ENCODE data around the gene RFX2.
"Not testable (repeated sequence)": the region's sequence is repeated elsewhere in the genome, so short reads cannot be mapped to it uniquely, and the experiment has no call there.

RFX2 gene

DNA sequence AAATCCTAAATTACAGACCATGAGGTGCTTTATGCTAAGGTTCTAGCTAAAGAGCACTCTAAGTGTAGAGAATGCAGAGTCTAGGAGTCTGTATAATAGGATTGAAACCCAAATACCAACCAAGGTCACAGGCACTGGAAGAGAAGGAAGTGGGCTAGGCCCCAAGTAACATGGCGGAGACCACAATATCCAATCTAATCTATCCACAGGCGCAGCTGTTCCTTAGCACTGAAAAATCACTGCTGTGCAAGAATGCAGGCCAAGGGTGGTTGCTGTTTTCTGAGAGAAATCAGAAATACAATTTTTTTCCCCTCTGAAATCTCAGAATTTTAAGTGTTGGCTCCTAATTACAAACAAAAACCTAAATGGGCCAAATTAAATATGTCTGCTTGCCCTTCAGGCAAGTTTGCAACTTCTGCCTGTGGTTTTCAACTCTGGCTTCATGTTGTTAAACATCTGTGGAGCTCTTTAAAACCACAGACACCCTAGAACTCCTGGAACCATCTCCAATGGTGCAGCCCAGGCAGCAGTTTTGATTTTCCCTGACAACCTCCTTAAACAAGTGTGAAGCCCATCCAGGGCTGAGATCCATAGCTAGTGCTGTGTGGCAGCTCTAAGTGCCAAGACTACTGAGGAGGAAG lies 138.5 kb downstream of the RFX2 start:
- no peak for DNase-seq (ENCODE audit: low read depth)

DNA sequence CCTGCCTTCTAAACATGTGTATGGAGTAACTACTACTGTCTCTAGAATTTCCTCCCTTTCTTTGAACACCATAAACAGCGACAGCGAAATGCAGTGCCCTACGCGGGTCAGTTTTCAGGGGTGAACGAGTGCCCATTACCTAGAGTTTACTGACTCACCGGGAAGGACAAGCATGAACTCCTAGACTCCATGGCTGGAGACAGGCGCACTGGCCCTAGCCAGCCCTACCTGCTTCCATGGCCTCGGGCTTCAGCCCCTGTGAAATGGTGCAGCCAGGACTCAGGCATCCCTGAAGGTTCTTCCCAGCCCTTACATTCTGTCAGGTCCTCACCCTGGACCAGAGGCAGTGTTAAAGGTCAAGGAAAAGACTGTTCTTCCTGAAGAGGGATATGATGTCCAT lies 140.8 kb downstream of the RFX2 start:
- DNase-seq (ENCODE audit: low read depth), result no peak

DNA sequence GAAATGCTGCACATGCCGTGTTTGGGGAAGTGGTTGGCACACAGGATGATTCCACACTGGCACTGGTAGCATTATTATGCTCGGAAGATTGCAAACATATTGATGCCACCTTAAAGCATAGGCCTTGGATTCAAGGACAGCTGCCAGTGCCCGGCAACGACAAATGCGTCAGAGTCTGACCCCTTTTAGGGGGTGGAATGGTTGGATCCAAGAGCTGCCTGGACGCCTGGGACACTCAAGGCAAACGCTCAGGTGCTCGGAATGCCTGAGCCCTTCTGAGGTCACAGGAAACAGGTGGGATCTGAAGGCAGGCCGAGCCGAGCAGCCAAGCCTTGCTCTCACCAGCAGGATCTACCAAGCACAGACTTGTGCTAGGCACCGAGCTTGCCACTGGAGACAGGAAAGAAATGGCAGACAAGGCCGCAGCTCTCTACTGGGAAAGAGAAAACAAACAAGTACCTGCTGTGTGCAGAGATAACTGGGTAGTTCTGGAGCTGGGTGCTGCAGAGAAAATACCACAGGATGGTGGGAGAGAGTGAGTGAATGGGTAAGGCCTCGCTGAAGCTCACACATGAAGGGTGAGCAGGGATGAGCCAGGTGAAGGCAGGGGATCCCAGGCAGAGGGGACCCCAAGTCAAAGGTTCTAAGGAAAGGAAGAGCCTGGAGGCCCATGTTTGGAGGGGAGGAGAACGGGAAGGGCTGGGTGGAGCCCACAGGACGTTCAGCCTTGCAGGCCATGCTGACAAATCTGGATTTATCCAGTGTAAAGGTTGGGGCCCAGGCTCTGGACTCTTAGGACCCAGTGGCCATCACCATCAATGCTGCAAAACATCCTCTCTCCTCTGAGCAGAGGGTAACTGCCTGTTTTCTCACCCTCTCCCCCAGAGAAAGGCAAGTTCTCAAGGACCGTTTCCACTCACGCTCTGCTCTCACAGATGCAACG lies 141.6 kb downstream of the RFX2 start:
- DNase-seq (ENCODE audit: low read depth), result no peak

DNA sequence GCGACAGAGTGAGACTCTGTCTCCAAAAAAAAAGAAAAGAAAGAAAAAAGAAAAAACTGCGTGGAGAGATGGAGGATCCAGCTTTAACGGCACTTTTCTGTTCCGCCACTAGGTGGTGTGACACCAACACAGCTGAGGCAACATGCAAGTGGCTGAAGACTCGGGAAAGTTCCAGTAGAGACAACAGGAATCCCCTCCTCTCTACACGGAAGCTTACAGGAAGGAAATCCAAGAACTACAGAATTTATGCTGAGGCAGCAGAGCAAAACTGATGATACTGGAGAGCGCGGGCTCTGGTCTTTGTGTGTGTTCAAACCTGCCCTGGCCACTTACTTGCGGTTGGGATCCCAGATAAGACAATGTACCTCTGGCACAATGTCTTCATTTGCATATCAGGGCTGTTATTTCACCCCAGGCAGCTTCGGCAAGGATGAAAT lies 142.3 kb downstream of the RFX2 start:
- no peak for DNase-seq (ENCODE audit: low read depth)

DNA sequence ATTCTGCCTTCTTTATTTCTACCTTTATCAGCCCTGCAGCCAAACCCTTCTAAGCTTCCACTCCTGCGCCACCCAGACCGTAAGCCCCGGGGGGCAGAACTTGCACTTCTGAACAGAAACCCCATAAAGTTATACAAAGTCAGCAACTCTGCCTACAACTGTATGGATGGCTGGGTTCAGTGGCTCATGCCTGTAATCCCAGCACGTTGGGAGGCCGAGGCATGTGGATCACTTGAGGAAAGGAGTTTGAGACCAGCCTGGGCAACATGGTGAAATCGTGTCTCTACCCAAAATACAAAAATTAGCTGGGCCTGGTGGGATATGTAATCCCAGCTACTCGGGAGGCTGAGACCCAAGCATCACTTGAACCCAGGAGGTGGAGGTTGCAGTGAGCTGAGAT lies 142.7 kb downstream of the RFX2 start:
- DNase-seq (ENCODE audit: low read depth), result no peak

GRCh38 chr19:5966941-5967340 lies 143.4 kb downstream of the RFX2 start:
- no peak for DNase-seq (ENCODE audit: low read depth)

DNA sequence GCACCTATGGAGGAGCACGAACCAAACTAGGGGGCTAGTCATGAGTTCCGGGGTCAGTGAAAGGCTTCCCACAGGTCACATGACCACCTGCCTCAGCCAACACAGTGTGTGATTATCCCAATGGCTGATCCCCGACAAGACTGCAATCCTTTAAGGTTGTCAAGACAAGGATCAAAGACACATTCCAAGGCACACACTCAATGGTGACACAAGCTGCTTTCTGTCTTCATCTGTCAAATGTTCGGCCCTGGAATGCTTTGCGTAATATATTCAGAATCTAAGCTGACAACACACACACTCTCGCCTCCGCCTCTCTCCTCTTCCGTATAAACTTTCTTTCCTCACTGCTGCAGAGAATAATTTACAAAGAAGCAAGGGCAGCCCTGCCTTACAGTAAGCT lies 144.1 kb downstream of the RFX2 start:
- DNase-seq (ENCODE audit: low read depth), result no peak

DNA sequence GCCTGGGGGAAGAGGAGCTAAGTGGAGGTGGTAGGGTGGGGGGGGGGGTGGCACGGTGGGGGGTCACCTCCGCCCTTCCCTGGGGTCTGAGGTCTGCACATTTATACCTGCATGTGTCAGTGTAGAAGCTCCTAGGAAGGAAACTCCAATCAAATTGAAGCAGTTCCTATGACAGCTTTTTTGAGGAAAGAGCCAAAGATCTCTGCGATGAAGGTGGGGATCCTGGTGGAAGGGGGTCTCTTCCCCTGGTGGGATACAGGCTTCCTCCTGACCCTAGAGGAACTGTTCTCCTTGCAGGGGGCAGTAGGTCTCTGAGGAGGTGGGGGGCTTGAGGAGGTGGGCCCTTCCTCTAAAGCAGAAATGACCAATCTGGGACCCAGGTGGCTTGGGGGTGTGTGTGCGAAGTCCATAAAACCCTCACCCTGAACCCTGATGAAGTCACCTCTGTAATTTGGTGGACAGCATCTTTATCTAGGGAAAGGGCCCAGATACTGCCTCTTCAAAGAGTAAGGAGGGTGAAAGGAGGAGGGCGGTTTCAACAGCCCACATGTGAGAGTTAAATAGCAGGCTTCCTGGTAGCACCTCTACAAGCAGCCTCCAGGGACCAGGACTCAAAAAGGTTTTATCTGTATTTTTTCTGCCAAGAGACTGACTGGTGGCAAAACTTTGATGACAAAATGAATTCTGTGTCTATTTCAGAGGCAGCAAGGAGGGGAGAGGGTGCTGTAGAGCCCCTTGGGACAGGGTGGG lies 145.3 kb downstream of the RFX2 start:
- DNase-seq (ENCODE audit: low read depth), result no peak

DNA sequence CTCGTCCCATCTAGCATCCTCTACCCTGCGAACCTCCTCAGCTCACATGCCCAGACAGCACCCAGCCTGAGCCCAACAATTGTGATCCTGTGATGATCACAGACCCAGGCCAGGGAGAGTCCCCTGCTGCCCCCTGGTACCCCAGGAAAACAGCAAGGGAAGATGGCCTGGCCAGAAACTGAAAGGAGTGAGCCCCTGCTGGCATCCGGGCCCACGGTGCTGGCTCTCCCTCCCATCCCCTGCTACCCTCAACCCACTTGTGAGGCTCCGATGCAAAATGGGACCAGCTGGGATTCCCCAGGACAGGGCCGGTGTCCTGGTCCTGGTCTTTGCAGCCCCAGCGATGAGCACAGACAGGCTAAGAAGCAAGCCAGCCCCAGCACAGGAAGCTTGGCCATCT lies 146.4 kb downstream of the RFX2 start:
- no peak for DNase-seq (ENCODE audit: low read depth)

GRCh38 chr19:5963259-5963658 lies 147.0 kb downstream of the RFX2 start:
- not testable (repeated sequence) for DNase-seq (ENCODE audit: low read depth)

DNA sequence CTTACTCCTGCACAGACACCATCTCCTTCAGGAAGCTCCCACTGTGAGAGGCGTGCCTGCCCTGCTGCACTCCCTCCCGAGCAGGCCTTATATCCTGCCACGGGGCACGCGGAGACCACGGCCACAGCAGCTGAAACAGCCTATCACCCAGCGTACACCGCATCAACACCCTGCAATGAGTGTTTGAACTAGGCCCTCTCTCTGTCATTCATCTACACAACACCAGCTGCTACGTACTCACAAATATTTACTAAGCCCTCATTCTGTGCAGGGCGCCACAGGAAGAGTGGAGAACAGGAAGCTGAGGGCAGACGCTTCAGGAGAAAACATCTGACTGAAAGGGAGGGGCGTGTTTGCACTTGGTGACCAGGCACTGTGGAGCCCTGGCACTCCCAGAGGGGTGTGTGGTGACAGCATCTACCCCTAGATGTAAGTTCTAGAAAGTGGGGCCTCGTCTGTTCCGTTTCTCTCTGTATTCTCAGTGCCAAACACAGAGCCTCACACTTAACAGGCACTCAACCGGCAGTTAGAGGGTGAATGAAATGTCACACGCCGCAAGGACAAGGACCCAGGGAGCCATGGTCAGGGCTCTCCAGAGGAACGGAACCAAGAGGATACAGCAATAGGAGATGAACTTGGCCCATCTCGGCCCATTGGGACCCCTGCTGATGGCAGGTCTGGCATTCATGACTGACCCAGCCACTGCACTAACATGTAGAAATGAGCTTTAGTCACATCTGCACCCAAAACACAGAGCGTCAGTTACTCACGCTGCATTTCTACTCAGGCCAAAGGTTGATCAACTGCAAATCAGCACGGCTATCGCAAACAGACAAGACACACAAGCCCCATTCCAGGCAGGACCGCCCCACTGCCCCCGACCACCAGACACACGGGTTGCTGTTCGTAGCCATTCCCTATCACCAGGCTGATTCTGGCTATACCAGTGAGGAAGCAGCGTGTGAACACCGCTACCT lies 148.0 kb downstream of the RFX2 start:
- no peak for DNase-seq (ENCODE audit: low read depth)

- not testable (repeated sequence) for DNase-seq (ENCODE audit: low read depth)
Measured at GRCh38 chr19:5961641-5961968, 148.7 kb downstream of the RFX2 start.

DNA sequence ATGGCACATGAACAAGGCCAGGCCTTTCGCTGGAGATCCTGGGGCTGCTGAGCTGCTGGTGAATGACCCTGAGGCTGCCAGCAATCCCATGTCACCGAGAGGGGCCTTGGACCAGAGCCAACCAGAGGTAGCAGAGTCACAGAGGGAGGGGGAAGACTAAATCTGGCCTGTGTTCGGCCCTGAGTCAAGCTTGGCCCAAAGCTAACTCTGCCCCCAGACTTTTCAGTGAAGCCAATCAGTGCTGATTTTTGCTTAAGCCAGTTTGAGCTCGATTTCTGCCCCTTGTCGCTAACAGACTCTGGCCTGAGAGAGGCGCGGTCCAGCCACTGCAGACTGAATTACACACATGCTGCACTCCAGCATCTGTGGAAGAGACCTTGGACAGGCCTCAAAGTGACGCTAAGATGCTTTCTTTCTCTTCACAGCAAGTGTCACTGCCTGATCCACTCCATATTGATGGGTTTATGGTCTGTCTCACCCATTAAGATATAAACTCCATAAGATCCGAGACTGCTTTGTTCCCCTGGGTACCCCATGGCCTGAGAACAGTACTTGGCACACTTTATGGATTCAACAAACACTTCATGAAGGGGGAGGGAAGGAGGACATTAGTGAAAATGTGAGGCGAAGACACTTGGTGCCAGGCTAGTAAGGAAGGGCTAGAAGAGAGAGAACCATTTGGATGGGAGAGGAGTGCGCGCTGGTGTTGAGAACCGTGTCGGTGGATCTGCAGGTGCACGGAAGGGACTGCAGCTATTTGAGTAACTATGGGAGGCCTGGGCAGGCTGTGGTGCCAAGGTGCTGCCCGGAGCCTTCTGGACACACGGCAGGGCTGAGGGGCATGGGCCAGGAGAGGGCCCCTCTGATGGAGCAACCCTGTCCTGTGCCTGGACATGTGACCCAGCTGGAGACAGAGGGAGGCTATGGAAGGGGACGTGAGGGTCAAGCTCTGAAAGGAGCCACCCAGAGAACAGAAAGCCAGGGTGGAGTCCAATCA lies 150.0 kb downstream of the RFX2 start:
- DNase-seq (ENCODE audit: low read depth), result no peak

GRCh38 chr19:5959260-5960004 lies 150.9 kb downstream of the RFX2 start:
- no peak for DNase-seq (ENCODE audit: low read depth)

DNA sequence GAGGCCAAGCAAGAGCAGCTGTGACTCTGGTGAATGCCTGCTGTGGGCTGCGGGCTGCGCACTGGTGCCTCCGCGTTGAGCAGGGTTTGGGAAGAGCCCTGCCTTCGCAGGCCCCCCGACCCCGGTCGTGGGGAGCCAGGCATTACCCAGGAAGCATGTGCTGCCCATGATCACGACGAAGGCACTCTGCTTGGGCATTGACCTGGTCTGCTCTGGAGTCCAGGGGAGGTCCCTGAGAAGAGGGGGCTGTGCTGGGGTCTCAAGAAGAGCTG lies 151.5 kb downstream of the RFX2 start:
- no peak for DNase-seq (ENCODE audit: low read depth)

- no peak for DNase-seq (ENCODE audit: low read depth)
Measured at GRCh38 chr19:5958074-5958850, 152.0 kb downstream of the RFX2 start.

GRCh38 chr19:5957170-5957569 lies 153.1 kb downstream of the RFX2 start:
- no peak for DNase-seq (ENCODE audit: low read depth)

- DNase-seq (ENCODE audit: low read depth), result no peak
Measured at GRCh38 chr19:5956728-5957127, 153.6 kb downstream of the RFX2 start.

- DNase-seq (ENCODE audit: low read depth), result no peak
Measured at GRCh38 chr19:5956323-5956722, 154.0 kb downstream of the RFX2 start.
